Mesothelial cell of epicardium (in vitro differentiated cells): Measurements from ENCODE around the gene RNF112. TPM values are rescaled to one million over a fixed set of nuclear protein-coding genes. Genes with fewer than 3 reads are reported as not detected.

Source experiments
- DNase-seq, 2 experiments: peaks; one replicate each; pipeline ENCODE4 v3.0.0; 2021; ENCODE audit warnings: low spot score in 2 of 2; ENCODE audit not compliant: unreplicated experiment in 2 of 2
- H3K27ac Mint-ChIP-seq: 2 replicates; pipeline ENCODE4 v1.8.0; 2021; ENCODE audit warnings: mixed read lengths
- H3K27me3 Mint-ChIP-seq: 2 replicates; pipeline ENCODE4 v1.8.0; 2021; ENCODE audit warnings: low read depth, mixed read lengths
- H3K36me3 Mint-ChIP-seq: 2 replicates; pipeline ENCODE4 v1.8.0; 2021; ENCODE audit warnings: mixed read lengths
- H3K4me1 Mint-ChIP-seq: 2 replicates; pipeline ENCODE4 v1.8.0; 2021; ENCODE audit warnings: mixed read lengths
- H3K4me3 Mint-ChIP-seq: 2 replicates; pipeline ENCODE4 v1.8.0; 2021; ENCODE audit warnings: mild to moderate bottlenecking, moderate library complexity, mixed read lengths
- H3K9me3 Mint-ChIP-seq: 2 replicates; pipeline ENCODE4 v1.8.0; 2021; ENCODE audit warnings: mixed read lengths
- CTCF ChIP-seq: fragments of 200-600 bp; sonication (generic); IDR thresholded peaks from one replicate; pipeline ENCODE4 v1.5.0; 2021; ENCODE audit warnings: antibody characterized with exemption; ENCODE audit not compliant: unreplicated experiment
- total RNA-seq: library from RNA; stranded (reverse); gene quantifications from 3 replicates; pipeline ENCODE4 v1.2.1, GENCODE V29; 2021

The RNF112 gene
- total RNA-seq, 1 donor from 2014 or later, result 4.2 TPM

- H3K4me1 Mint-ChIP-seq, result peaks cover 38% of the 10 kb centered on the region
- peak overlapping the region; percentile 85 for H3K4me3 Mint-ChIP-seq
- DNase-seq, result no peak
- TF ChIP-seq CTCF, result no peak
- no peaks in the 10 kb centered on the region for H3K27me3 Mint-ChIP-seq
- H3K9me3 Mint-ChIP-seq, result no peaks in the 10 kb centered on the region
- no peaks in the 10 kb centered on the region for H3K36me3 Mint-ChIP-seq
- H3K27ac Mint-ChIP-seq, result peak overlapping the region; percentile 87
Measured at GRCh38 chr17:19363460-19364035, 47.5 kb upstream of the RNF112 start.

GRCh38 chr17:19364699-19365498 lies 46.1 kb upstream of the RNF112 start:
- no peaks in the 10 kb centered on the region for H3K9me3 Mint-ChIP-seq
- TF ChIP-seq CTCF, result no peak
- H3K4me3 Mint-ChIP-seq, result peak overlapping the region; percentile 15
- peaks cover 38% of the 10 kb centered on the region for H3K4me1 Mint-ChIP-seq
- peak overlapping the region; percentile 68 for H3K27ac Mint-ChIP-seq
- no peak for DNase-seq
- H3K36me3 Mint-ChIP-seq, result no peaks in the 10 kb centered on the region
- no peaks in the 10 kb centered on the region for H3K27me3 Mint-ChIP-seq

- H3K4me1 Mint-ChIP-seq, result peaks cover 38% of the 10 kb centered on the region
- no peaks in the 10 kb centered on the region for H3K27me3 Mint-ChIP-seq
- no peak overlapping the region for H3K4me3 Mint-ChIP-seq
- TF ChIP-seq CTCF, result no peak
- no peaks in the 10 kb centered on the region for H3K9me3 Mint-ChIP-seq
- H3K36me3 Mint-ChIP-seq, result no peaks in the 10 kb centered on the region
- no peak for DNase-seq
- no peak overlapping the region for H3K27ac Mint-ChIP-seq
Measured at GRCh38 chr17:19365499-19365817, 45.6 kb upstream of the RNF112 start.

GRCh38 chr17:19365833-19366636 lies 45.0 kb upstream of the RNF112 start:
- Mint-ChIP-seq H3K4me3 (no peak overlapping the region), H3K27ac (no peak overlapping the region), H3K4me1 (peaks cover 38% of the 10 kb centered on the region), H3K27me3 (no peaks in the 10 kb centered on the region), H3K36me3 (no peaks in the 10 kb centered on the region), H3K9me3 (no peaks in the 10 kb centered on the region)
- DNase-seq, result no peak
- TF ChIP-seq CTCF, result no peak

GRCh38 chr17:19366637-19366972 lies 44.4 kb upstream of the RNF112 start:
- H3K4me3 Mint-ChIP-seq, result no peak overlapping the region
- no peaks in the 10 kb centered on the region for H3K9me3 Mint-ChIP-seq
- H3K27me3 Mint-ChIP-seq, result no peaks in the 10 kb centered on the region
- no peak overlapping the region for H3K27ac Mint-ChIP-seq
- DNase-seq, result no peak
- H3K36me3 Mint-ChIP-seq, result no peaks in the 10 kb centered on the region
- no peak for TF ChIP-seq CTCF
- H3K4me1 Mint-ChIP-seq, result peaks cover 34% of the 10 kb centered on the region
